GM20000 (cell line): Measurements from ENCODE around the gene RCBTB2.

Source experiments
- DNase-seq: peaks from one replicate; pipeline ENCODE4 v3.0.0; 2012; ENCODE audit warnings: low spot score
- CTCF ChIP-seq: IDR thresholded peaks from 2 replicates; pipeline ENCODE4 v1.5.1; 2012; ENCODE audit warnings: mild to moderate bottlenecking, control low read depth; ENCODE audit errors: extremely low read depth, missing control alignments

Gene RCBTB2

GRCh38 chr13:48576448-48577010 lies 43.6 kb upstream of the RCBTB2 start:
- TF ChIP-seq CTCF = no peak

GRCh38 chr13:48575031-48575430 lies 42.2 kb upstream of the RCBTB2 start:
- no peak for TF ChIP-seq CTCF
- no peak for DNase-seq

More at GRCh38 chr13:48576448-48577010, 43.6 kb upstream of the RCBTB2 start:
- DNase-seq = no peak

- TF ChIP-seq CTCF = no peak
Observed at GRCh38 chr13:48574041-48574796, 41.3 kb upstream of the RCBTB2 start.

GRCh38 chr13:48573213-48574007 lies 40.5 kb upstream of the RCBTB2 start:
- no peak for TF ChIP-seq CTCF
- DNase-seq = no peak

More at GRCh38 chr13:48574041-48574796, 41.3 kb upstream of the RCBTB2 start:
- no peak for DNase-seq

GRCh38 chr13:48571126-48571913 lies 38.4 kb upstream of the RCBTB2 start:
- DNase-seq = no peak
- no peak for TF ChIP-seq CTCF

- no peak for DNase-seq
- TF ChIP-seq CTCF = no peak
Observed at GRCh38 chr13:48570216-48570828, 37.4 kb upstream of the RCBTB2 start.
